GM23338 (cell line): ENCODE measurements around the gene GPR156. TPM values are rescaled to one million over a fixed set of nuclear protein-coding genes. Genes with fewer than 3 reads are reported as not detected.

Experiments used
- ATAC-seq: fragments of 200-7000 bp; cut with Tn5 transposase; 3 replicates; pipeline ENCODE4 v1.9.1; 2020
- DNase-seq: peaks from one replicate; pipeline ENCODE4 v3.0.0-alpha.2; 2015; ENCODE audit warnings: low spot score
- H2AFZ ChIP-seq: fragments of 200-600 bp; sonication (generic); 2 replicates; pipeline ENCODE4 v1.8.0; 2016; ENCODE audit warnings: antibody characterized with exemption, mild to moderate bottlenecking, moderate library complexity
- H3F3A ChIP-seq: fragments of 200-600 bp; sonication (generic); replicated peaks from 2 replicates; pipeline ENCODE4 v1.8.0; 2017; ENCODE audit warnings: antibody characterized with exemption, mixed run types, low read depth
- H3K27ac ChIP-seq: fragments of 200-600 bp; sonication (generic); 2 replicates; pipeline ENCODE4 v1.6.1; 2016; ENCODE audit warnings: low read depth
- H3K27me3 ChIP-seq: fragments of 200-600 bp; sonication (generic); 2 replicates; pipeline ENCODE4 v1.8.0; 2016; ENCODE audit warnings: mild to moderate bottlenecking, mixed run types, moderate library complexity; ENCODE audit not compliant: insufficient read depth
- H3K36me3 ChIP-seq: fragments of 200-600 bp; sonication (generic); 2 replicates; pipeline ENCODE4 v1.8.0; 2016; ENCODE audit warnings: mild to moderate bottlenecking; ENCODE audit not compliant: insufficient read depth
- H3K4me1 ChIP-seq: fragments of 200-600 bp; sonication (generic); 2 replicates; pipeline ENCODE4 v1.8.0; 2016; ENCODE audit warnings: mild to moderate bottlenecking, moderate library complexity; ENCODE audit not compliant: insufficient read depth
- H3K4me2 ChIP-seq: fragments of 200-600 bp; sonication (generic); 2 replicates; pipeline ENCODE4 v1.7.1; 2017; ENCODE audit warnings: mixed run types
- H3K4me3 ChIP-seq: fragments of 200-600 bp; sonication (generic); 2 replicates; pipeline ENCODE4 v1.6.1; 2016; ENCODE audit warnings: mixed run types
- H3K79me2 ChIP-seq: fragments of 200-600 bp; sonication (generic); replicated peaks from 2 replicates; pipeline ENCODE4 v1.8.0; 2017; ENCODE audit warnings: mild to moderate bottlenecking; ENCODE audit not compliant: insufficient read depth
- H3K9me2 ChIP-seq: fragments of 200-600 bp; sonication (generic); 2 replicates; pipeline ENCODE4 v1.8.0; 2017; ENCODE audit not compliant: insufficient read depth
- H4K20me1 ChIP-seq: fragments of 200-600 bp; sonication (generic); replicated peaks from 2 replicates; pipeline ENCODE4 v1.8.0; 2017; ENCODE audit warnings: mild to moderate bottlenecking; ENCODE audit not compliant: insufficient read depth
- H3K27ac Mint-ChIP-seq: 2 replicates; pipeline ENCODE4 v1.8.0; 2020; ENCODE audit warnings: inconsistent platforms, mild to moderate bottlenecking, moderate library complexity, mixed read lengths
- H3K27me3 Mint-ChIP-seq: 3 replicates; pipeline ENCODE4 v1.8.0; 2022; ENCODE audit warnings: low read depth, mild to moderate bottlenecking, moderate library complexity, mixed read lengths, inconsistent platforms; ENCODE audit not compliant: insufficient read depth, poor library complexity
- H3K36me3 Mint-ChIP-seq: 3 replicates; pipeline ENCODE4 v1.8.0; 2021; ENCODE audit warnings: low read depth, mild to moderate bottlenecking, inconsistent platforms, moderate library complexity, mixed read lengths
- H3K4me1 Mint-ChIP-seq: 3 replicates; pipeline ENCODE4 v1.8.0; 2020; ENCODE audit warnings: mild to moderate bottlenecking, inconsistent platforms, mixed read lengths
- H3K4me3 Mint-ChIP-seq: 3 replicates; pipeline ENCODE4 v1.8.0; 2021; ENCODE audit warnings: moderate library complexity, mild to moderate bottlenecking, inconsistent platforms, mixed read lengths
- H3K9me3 Mint-ChIP-seq: 3 replicates; pipeline ENCODE4 v1.8.0; 2020; ENCODE audit warnings: moderate library complexity, mild to moderate bottlenecking, inconsistent platforms, mixed read lengths
- CREB1 ChIP-seq: fragments of 250-450 bp; sonication (Bioruptor Pico); IDR thresholded peaks from 2 replicates; pipeline ENCODE4 v1.5.0; 2020; ENCODE audit warnings: low read depth, mild to moderate bottlenecking, moderate library complexity
- CTCF ChIP-seq, 2 experiments: fragments of 200-600 bp in 1 of 2; sonication (generic) in 1 of 2; conservative IDR thresholded peaks; 2 replicates each; pipeline versions ENCODE4 v1.5.1 to v1.6.1; 2016 to 2017; ENCODE audit warnings: antibody characterized with exemption in 2 of 2, low read depth in 2 of 2, mild to moderate bottlenecking in 2 of 2, moderate library complexity in 1 of 2
- EZH2 ChIP-seq: fragments of 200-600 bp; sonication (generic); IDR thresholded peaks from one replicate; pipeline ENCODE4 v1.8.0; 2017; ENCODE audit warnings: antibody characterized with exemption, mild to moderate bottlenecking, low read depth; ENCODE audit not compliant: unreplicated experiment
- EZH2phosphoT487 ChIP-seq: fragments of 200-600 bp; sonication (generic); IDR thresholded peaks from one replicate; pipeline ENCODE4 v1.8.1; 2018; ENCODE audit warnings: antibody characterized with exemption; ENCODE audit not compliant: unreplicated experiment
- JUNB ChIP-seq: IDR thresholded peaks from one replicate; pipeline ENCODE4 v1.6.1; 2016; ENCODE audit warnings: antibody characterized with exemption; ENCODE audit not compliant: unreplicated experiment
- NANOG ChIP-seq: IDR thresholded peaks from 2 replicates; pipeline ENCODE4 v1.6.1; 2016; ENCODE audit warnings: antibody characterized with exemption, borderline replicate concordance
- POLR2AphosphoS5 ChIP-seq: IDR thresholded peaks from 2 replicates; pipeline ENCODE4 v1.6.1; 2016; ENCODE audit warnings: antibody characterized with exemption, low read depth
- STAT1 ChIP-seq: IDR thresholded peaks from one replicate; pipeline ENCODE4 v1.6.1; 2016; ENCODE audit warnings: antibody characterized with exemption; ENCODE audit not compliant: unreplicated experiment
- ZNF114 ChIP-seq: fragments of 250-450 bp; sonication (Bioruptor Pico); IDR thresholded peaks from 2 replicates; pipeline ENCODE4 v1.5.0; 2020; ENCODE audit warnings: mild to moderate bottlenecking, moderate library complexity
- ZNF331 ChIP-seq: fragments of 250-450 bp; sonication (Bioruptor Pico); IDR thresholded peaks from 2 replicates; pipeline ENCODE4 v1.5.0; 2020; ENCODE audit warnings: low read depth, mild to moderate bottlenecking, moderate library complexity
- ZNF462 ChIP-seq: fragments of 250-450 bp; sonication (Bioruptor Pico); IDR thresholded peaks from 2 replicates; pipeline ENCODE4 v1.5.0; 2020; ENCODE audit warnings: mild to moderate bottlenecking, moderate library complexity
- polyA plus RNA-seq: library from polyadenylated mRNA; unstranded; fragments of >200 nt; fragmentation: Nextera tagmentation; extraction: Ambion mirVana; gene quantifications from 2 replicates; pipeline ENCODE4 v1.2.1, GENCODE V29; 2016
- total RNA-seq: library from RNA; depleted of rRNA; stranded (reverse); fragments of >200 nt; shearing (Covaris generic); gene quantifications from 2 replicates; pipeline ENCODE4 v1.2.3, GENCODE V29; 2014
- TF ChIP-seq, protein P1 (sequence below): IDR thresholded peaks from 2 replicates; pipeline ENCODE4 v1.6.1; 2016; ENCODE audit warnings: antibody characterized with exemption
- TF ChIP-seq, protein P2 (sequence below): IDR thresholded peaks from one replicate; pipeline ENCODE4 v1.6.1; 2018; ENCODE audit warnings: antibody characterized with exemption; ENCODE audit not compliant: unreplicated experiment

GPR156 gene
- total and polyA plus RNA-seq, 2 experiments from 2014 or later, result 0.50 to 2.5 TPM

DNA sequence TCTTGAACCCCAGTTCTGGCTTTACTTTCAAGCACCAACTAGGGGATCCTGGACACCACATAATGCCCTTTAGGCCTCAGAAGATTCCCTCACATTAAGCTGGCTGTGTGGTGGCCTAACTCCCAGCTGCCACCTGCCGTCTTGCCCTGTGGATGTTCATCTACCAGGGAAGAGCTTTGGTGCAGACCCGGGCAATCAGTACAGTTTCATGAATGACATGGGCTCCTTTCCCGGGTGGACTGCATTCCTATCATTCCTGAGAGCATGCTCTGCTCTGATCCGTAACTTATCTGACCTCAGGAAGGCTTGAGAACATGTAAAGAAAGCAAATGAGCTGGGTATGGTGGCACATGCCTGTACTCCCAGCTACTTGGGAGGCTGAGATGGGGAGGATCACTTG, 140.8 kb downstream of the GPR156 start:
- Histone ChIP-seq H3K9me2 (peaks cover 16% of the 10 kb centered on the region; the same call in 1 of the 2 replicates), H3K4me1 (peaks cover 13% of the 10 kb centered on the region), H3K79me2 (no peaks in the 10 kb centered on the region), H3K4me3 (no peak overlapping the region), H3K27me3 (no peaks in the 10 kb centered on the region), H3K27ac (no peak overlapping the region), H3K4me2 (no peak overlapping the region), H3F3A (no peaks in the 10 kb centered on the region), H4K20me1 (no peaks in the 10 kb centered on the region), H2AFZ (no peak overlapping the region), H3K36me3 (no peaks in the 10 kb centered on the region)
- TF ChIP-seq CREB1 (CRISPR knock-in tag), result no peak
- no peak for TF ChIP-seq NANOG
- no peak for TF ChIP-seq ZNF114 (CRISPR knock-in tag)
- TF ChIP-seq, protein P1, sequence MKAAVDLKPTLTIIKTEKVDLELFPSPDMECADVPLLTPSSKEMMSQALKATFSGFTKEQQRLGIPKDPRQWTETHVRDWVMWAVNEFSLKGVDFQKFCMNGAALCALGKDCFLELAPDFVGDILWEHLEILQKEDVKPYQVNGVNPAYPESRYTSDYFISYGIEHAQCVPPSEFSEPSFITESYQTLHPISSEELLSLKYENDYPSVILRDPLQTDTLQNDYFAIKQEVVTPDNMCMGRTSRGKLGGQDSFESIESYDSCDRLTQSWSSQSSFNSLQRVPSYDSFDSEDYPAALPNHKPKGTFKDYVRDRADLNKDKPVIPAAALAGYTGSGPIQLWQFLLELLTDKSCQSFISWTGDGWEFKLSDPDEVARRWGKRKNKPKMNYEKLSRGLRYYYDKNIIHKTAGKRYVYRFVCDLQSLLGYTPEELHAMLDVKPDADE, result no peak
- TF ChIP-seq, protein P2, sequence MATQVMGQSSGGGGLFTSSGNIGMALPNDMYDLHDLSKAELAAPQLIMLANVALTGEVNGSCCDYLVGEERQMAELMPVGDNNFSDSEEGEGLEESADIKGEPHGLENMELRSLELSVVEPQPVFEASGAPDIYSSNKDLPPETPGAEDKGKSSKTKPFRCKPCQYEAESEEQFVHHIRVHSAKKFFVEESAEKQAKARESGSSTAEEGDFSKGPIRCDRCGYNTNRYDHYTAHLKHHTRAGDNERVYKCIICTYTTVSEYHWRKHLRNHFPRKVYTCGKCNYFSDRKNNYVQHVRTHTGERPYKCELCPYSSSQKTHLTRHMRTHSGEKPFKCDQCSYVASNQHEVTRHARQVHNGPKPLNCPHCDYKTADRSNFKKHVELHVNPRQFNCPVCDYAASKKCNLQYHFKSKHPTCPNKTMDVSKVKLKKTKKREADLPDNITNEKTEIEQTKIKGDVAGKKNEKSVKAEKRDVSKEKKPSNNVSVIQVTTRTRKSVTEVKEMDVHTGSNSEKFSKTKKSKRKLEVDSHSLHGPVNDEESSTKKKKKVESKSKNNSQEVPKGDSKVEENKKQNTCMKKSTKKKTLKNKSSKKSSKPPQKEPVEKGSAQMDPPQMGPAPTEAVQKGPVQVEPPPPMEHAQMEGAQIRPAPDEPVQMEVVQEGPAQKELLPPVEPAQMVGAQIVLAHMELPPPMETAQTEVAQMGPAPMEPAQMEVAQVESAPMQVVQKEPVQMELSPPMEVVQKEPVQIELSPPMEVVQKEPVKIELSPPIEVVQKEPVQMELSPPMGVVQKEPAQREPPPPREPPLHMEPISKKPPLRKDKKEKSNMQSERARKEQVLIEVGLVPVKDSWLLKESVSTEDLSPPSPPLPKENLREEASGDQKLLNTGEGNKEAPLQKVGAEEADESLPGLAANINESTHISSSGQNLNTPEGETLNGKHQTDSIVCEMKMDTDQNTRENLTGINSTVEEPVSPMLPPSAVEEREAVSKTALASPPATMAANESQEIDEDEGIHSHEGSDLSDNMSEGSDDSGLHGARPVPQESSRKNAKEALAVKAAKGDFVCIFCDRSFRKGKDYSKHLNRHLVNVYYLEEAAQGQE, result no peak
- no peak for TF ChIP-seq EZH2phosphoT487
- TF ChIP-seq EZH2, result no peak
- TF ChIP-seq ZNF462 (CRISPR knock-in tag), result no peak
- no peak for TF ChIP-seq CTCF (conservative IDR thresholded peaks at IDR 0.05; ENCODE audit: low read depth in 2 of 2)
- TF ChIP-seq ZNF331 (CRISPR knock-in tag), result no peak
- no peak for TF ChIP-seq STAT1
- no peak for TF ChIP-seq JUNB
- TF ChIP-seq POLR2AphosphoS5, result no peak
- DNase-seq (peak; percentile 37), ATAC-seq (peak; percentile 50)
- no peak overlapping the region for H3K4me3 Mint-ChIP-seq
- H3K27ac Mint-ChIP-seq, result no peak overlapping the region
- peaks cover 2% of the 10 kb centered on the region; the same call in 1 of the 3 replicates for H3K9me3 Mint-ChIP-seq
- H3K4me1 Mint-ChIP-seq, result peaks cover 22% of the 10 kb centered on the region
- no peaks in the 10 kb centered on the region for H3K36me3 Mint-ChIP-seq
- H3K27me3 Mint-ChIP-seq, result no peaks in the 10 kb centered on the region
